Measurements from ENCODE around the gene RRM1. TPM values are rescaled to one million over a fixed set of nuclear protein-coding genes. Genes with fewer than 3 reads are reported as not detected.

Gene RRM1
- total and polyA plus RNA-seq, 9 of the 15 experiments (the other 6 are each of a cell fraction or from before 2014, with no cell fraction given), result 113 to 270 (median 163) TPM

GRCh38 chr11:4064278-4064955 lies 30.2 kb upstream of the RRM1 start:
- H2AFZ ChIP-seq (ENCODE audit: low read depth, low read length), result no peak overlapping the region
- no peaks in the 10 kb centered on the region for H3K79me2 ChIP-seq (ENCODE audit: control insufficient read depth, insufficient read depth, low read length)
- H3K4me2 ChIP-seq (ENCODE audit: insufficient read depth, low read length), result no peak overlapping the region
- H3K4me3 ChIP-seq, result no peak overlapping the region
- no peak overlapping the region for H3K27ac ChIP-seq (ENCODE audit: extremely low read depth, low read depth, low read length)
- DNase-seq (ENCODE audit: extremely low read depth in 1 of 4, low spot score in 3 of 4) (no peak), ATAC-seq (peak; percentile 64), FAIRE-seq (no peak)
- H3K4me1 ChIP-seq (replicated peaks in 1 of 2; ENCODE audit: control insufficient read depth in 2 of 2, insufficient read depth in 2 of 2, low read length in 2 of 2), result no peaks in the 10 kb centered on the region
- 67% methylated on average over 1 of the region's 1 CpG for WGBS (ENCODE audit: insufficient coverage, low coverage, missing lambda C conversion rate)
- ChIA-PET POLR2A (interaction anchor here (0.8 to 2.5 kb wide), 4 partner anchors 10 to 256 kb away, joined by 3 to 12 read pairs (median 4); no protein-coding TSS in a partner anchor), CTCF (ENCODE audit: low intra/inter-chr PET ratio) (no interaction called here)
- H3K9me3 ChIP-seq (replicated peaks; ENCODE audit: control insufficient read depth, insufficient read depth, low read depth, low read length), result no peaks in the 10 kb centered on the region
- TF ChIP-seq GTF2E2 (tag; IDR thresholded peaks at IDR 0.05), result no peak
- TF ChIP-seq, protein P1, sequence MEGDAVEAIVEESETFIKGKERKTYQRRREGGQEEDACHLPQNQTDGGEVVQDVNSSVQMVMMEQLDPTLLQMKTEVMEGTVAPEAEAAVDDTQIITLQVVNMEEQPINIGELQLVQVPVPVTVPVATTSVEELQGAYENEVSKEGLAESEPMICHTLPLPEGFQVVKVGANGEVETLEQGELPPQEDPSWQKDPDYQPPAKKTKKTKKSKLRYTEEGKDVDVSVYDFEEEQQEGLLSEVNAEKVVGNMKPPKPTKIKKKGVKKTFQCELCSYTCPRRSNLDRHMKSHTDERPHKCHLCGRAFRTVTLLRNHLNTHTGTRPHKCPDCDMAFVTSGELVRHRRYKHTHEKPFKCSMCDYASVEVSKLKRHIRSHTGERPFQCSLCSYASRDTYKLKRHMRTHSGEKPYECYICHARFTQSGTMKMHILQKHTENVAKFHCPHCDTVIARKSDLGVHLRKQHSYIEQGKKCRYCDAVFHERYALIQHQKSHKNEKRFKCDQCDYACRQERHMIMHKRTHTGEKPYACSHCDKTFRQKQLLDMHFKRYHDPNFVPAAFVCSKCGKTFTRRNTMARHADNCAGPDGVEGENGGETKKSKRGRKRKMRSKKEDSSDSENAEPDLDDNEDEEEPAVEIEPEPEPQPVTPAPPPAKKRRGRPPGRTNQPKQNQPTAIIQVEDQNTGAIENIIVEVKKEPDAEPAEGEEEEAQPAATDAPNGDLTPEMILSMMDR (IDR thresholded peaks at IDR 0.05 in 2 of 3, conservative IDR thresholded peaks at IDR 0.05 in 1 of 3; ENCODE audit: insufficient read depth in 2 of 3, low read depth in 1 of 3, low read length in 3 of 3), result peak in 2 of 3 experiments; percentile 9 to 17; a peak in 2 of 6 replicates
- no peak for TF ChIP-seq CBFB (CRISPR knock-in tag; IDR thresholded peaks at IDR 0.05)
- TF ChIP-seq ERF (CRISPR knock-in tag; IDR thresholded peaks at IDR 0.05), result no peak
- TF ChIP-seq AFF4 (CRISPR knock-in tag; IDR thresholded peaks at IDR 0.05), result no peak
- H4K20me1 ChIP-seq (replicated peaks; ENCODE audit: control insufficient read depth, insufficient read depth, low read length), result no peaks in the 10 kb centered on the region
- H3K27me3 ChIP-seq (ENCODE audit: control insufficient read depth in 2 of 2, insufficient read depth in 2 of 2, low read length in 2 of 2), result no peaks in the 10 kb centered on the region
- in situ Hi-C loops (cut with MboI) (no loop called here), intact Hi-C loops (cut with micrococcal nuclease) (no loop called here)
- no peaks in the 10 kb centered on the region for H3K9me1 ChIP-seq (ENCODE audit: control insufficient read depth, insufficient read depth, low read length)
- H3K9ac ChIP-seq (ENCODE audit: insufficient read depth in 1 of 2, low read depth in 2 of 2, low read length in 2 of 2), result no peak overlapping the region
- H3K36me3 ChIP-seq (ENCODE audit: control insufficient read depth, insufficient read depth, low read length), result peaks cover 26% of the 10 kb centered on the region; the same call in 2 of the 3 replicates
- no TSS peak for BruUV-seq (replicated peaks)
